H1 (cell line): ENCODE data around the gene SRP14. TPM values are rescaled to one million over a fixed set of nuclear protein-coding genes. Genes with fewer than 3 reads are reported as not detected.
A peak's percentile ranks its signal among the peaks of the same experiment; 100 is the strongest.

Experiments used
- CTCF ChIA-PET: fragments of 300-600 bp; sonication (Branson Sonifier 250); formaldehyde crosslinking; loops from one replicate; lab custom pipeline; 2021; ENCODE audit not compliant: partially characterized antibody; lab: Charles Lee
- POLR2A ChIA-PET: fragments of 300-600 bp; sonication (Branson Sonifier 250); formaldehyde crosslinking; loops from one replicate; lab custom pipeline; 2021; ENCODE audit warnings: inconsistent platforms; ENCODE audit not compliant: partially characterized antibody; lab: Charles Lee
- DNase-seq, 2 experiments: peaks; one replicate each; pipeline versions ENCODE4 v3.0.0 to v3.0.0-alpha.2; 2010 to 2022; ENCODE audit warnings: low spot score in 2 of 2, low read depth in 1 of 2, mixed read lengths in 1 of 2
- FAIRE-seq: peaks from 2 replicates; lab custom pipeline; 2011; peaks lifted over from hg19 to GRCh38; lab: Jason Lieb, UNC
- H2AFZ ChIP-seq: 2 replicates; pipeline ENCODE4 v1.8.1; 2012; ENCODE audit warnings: low read length, inconsistent platforms
- H2AK5ac ChIP-seq: 2 replicates; pipeline ENCODE4 v1.6.1; 2013; ENCODE audit warnings: low read depth, low read length
- H2BK120ac ChIP-seq: replicated peaks from 2 replicates; pipeline ENCODE3; 2013; ENCODE audit warnings: low read depth, low read length, inconsistent platforms
- H2BK12ac ChIP-seq: 2 replicates; pipeline ENCODE4 v1.6.1; 2013; ENCODE audit warnings: low read depth, low read length
- H2BK15ac ChIP-seq: 2 replicates; pipeline ENCODE4 v1.6.1; 2013; ENCODE audit warnings: low read length
- H2BK20ac ChIP-seq: 2 replicates; pipeline ENCODE4 v1.6.1; 2013; ENCODE audit warnings: low read length
- H2BK5ac ChIP-seq: 2 replicates; pipeline ENCODE4 v1.6.1; 2013; ENCODE audit warnings: low read depth, low read length
- H3K14ac ChIP-seq: 2 replicates; pipeline ENCODE4 v1.6.1; 2013; ENCODE audit warnings: inconsistent platforms; ENCODE audit not compliant: insufficient read length
- H3K18ac ChIP-seq: 2 replicates; pipeline ENCODE4 v1.6.1; 2013; ENCODE audit warnings: low read length; ENCODE audit errors: extremely low read depth
- H3K23ac ChIP-seq: 2 replicates; pipeline ENCODE4 v1.6.1; 2013; ENCODE audit warnings: inconsistent platforms; ENCODE audit not compliant: insufficient read length
- H3K23me2 ChIP-seq: 2 replicates; pipeline ENCODE4 v1.6.1; 2013; ENCODE audit warnings: low read depth, low read length
- H3K27ac ChIP-seq: 2 replicates; pipeline ENCODE4 v1.6.1; 2011; ENCODE audit warnings: low read depth, low read length, inconsistent platforms
- H3K27me3 ChIP-seq, 4 experiments: replicated peaks in 1 of 4; 1 replicate in 1 of 4; 2 replicates in 3 of 4; pipeline versions ENCODE4 v1.6.1 to v1.8.1; 2011 to 2013; ENCODE audit warnings: low read length in 3 of 4, mild to moderate bottlenecking in 3 of 4, inconsistent platforms in 2 of 4, mixed read lengths in 2 of 4, moderate library complexity in 1 of 4; ENCODE audit not compliant: control insufficient read depth in 3 of 4, insufficient read depth in 3 of 4; ENCODE audit errors: extremely low read depth in 1 of 4
- H3K36me3 ChIP-seq, 4 experiments: 2 replicates each; pipeline versions ENCODE4 v1.6.1 to v1.8.1; 2011 to 2013; ENCODE audit warnings: mild to moderate bottlenecking in 4 of 4, low read length in 3 of 4, moderate library complexity in 2 of 4, control low read depth in 1 of 4, inconsistent platforms in 1 of 4; ENCODE audit not compliant: insufficient read depth in 4 of 4, control insufficient read depth in 2 of 4
- H3K4ac ChIP-seq: replicated peaks from 2 replicates; pipeline ENCODE3; 2013; ENCODE audit warnings: low read length, low read depth, mixed read lengths, inconsistent platforms; ENCODE audit not compliant: insufficient read length
- H3K4me1 ChIP-seq, 4 experiments: replicated peaks in 1 of 4; 1 replicate in 1 of 4; 2 replicates in 3 of 4; pipeline versions ENCODE4 v1.6.1 to v1.8.1; 2011 to 2013; ENCODE audit warnings: low read length in 3 of 4, inconsistent platforms in 2 of 4, mixed read lengths in 1 of 4; ENCODE audit not compliant: insufficient read depth in 4 of 4, control insufficient read depth in 3 of 4
- H3K4me2 ChIP-seq, 2 experiments: 2 replicates each; pipeline versions ENCODE4 v1.6.1 to v1.8.1; 2011 to 2013; ENCODE audit warnings: low read depth in 2 of 2, low read length in 2 of 2, control low read depth in 1 of 2, inconsistent platforms in 1 of 2, mild to moderate bottlenecking in 1 of 2; ENCODE audit not compliant: insufficient read depth in 1 of 2
- H3K4me3 ChIP-seq, 4 experiments: fragments of 200-600, 300-600 bp in 1 of 4; sonication (generic), shearing (Covaris generic), sonication (Bioruptor Twin) in 1 of 4; 2 replicates each; pipeline versions ENCODE4 v1.5.1 to v1.8.1; 2011 to 2016; ENCODE audit warnings: low read length in 4 of 4, low read depth in 3 of 4, control low read depth in 2 of 4, inconsistent platforms in 2 of 4, mild to moderate bottlenecking in 2 of 4, mixed read lengths in 1 of 4, moderate library complexity in 1 of 4; ENCODE audit not compliant: insufficient read depth in 2 of 4; ENCODE audit errors: extremely low read depth in 1 of 4
- H3K56ac ChIP-seq: replicated peaks from 2 replicates; pipeline ENCODE3; 2013; ENCODE audit warnings: low read depth, mild to moderate bottlenecking, mixed read lengths, low read length, inconsistent platforms; ENCODE audit not compliant: insufficient read length
- H3K79me1 ChIP-seq: 2 replicates; pipeline ENCODE4 v1.6.1; 2013; ENCODE audit warnings: low read depth, low read length, control low read depth
- H3K79me2 ChIP-seq, 2 experiments: 2 replicates each; pipeline versions ENCODE4 v1.6.1 to v1.8.1; 2012 to 2013; ENCODE audit warnings: low read length in 2 of 2, mild to moderate bottlenecking in 2 of 2, inconsistent platforms in 1 of 2; ENCODE audit not compliant: insufficient read depth in 2 of 2, control insufficient read depth in 1 of 2
- H3K9ac ChIP-seq, 4 experiments: replicated peaks in 1 of 4; 1 replicate in 1 of 4; 2 replicates in 3 of 4; pipeline versions ENCODE4 v1.6.1 to v1.8.1; 2011 to 2013; ENCODE audit warnings: low read depth in 3 of 4, low read length in 3 of 4, control low read depth in 2 of 4, mild to moderate bottlenecking in 2 of 4, moderate library complexity in 2 of 4, inconsistent platforms in 1 of 4; ENCODE audit errors: extremely low read depth in 1 of 4
- H3K9me3 ChIP-seq, 2 experiments: 2 replicates each; pipeline versions ENCODE4 v1.6.1 to v1.8.1; 2012 to 2013; ENCODE audit warnings: mild to moderate bottlenecking in 2 of 2, moderate library complexity in 2 of 2, control low read depth in 1 of 2, inconsistent platforms in 1 of 2, low read depth in 1 of 2, low read length in 1 of 2, mixed read lengths in 1 of 2; ENCODE audit not compliant: insufficient read depth in 2 of 2
- H4K20me1 ChIP-seq, 2 experiments: replicated peaks in 1 of 2; 2 replicates each; pipeline versions ENCODE3 to v1.8.1; 2011 to 2013; ENCODE audit warnings: inconsistent platforms in 2 of 2, low read length in 2 of 2, mild to moderate bottlenecking in 1 of 2; ENCODE audit not compliant: insufficient read depth in 2 of 2, control insufficient read depth in 1 of 2
- H4K5ac ChIP-seq: 2 replicates; pipeline ENCODE4 v1.6.1; 2013; ENCODE audit warnings: low read length, low read depth, mixed read lengths, inconsistent platforms; ENCODE audit not compliant: insufficient read length
- H4K8ac ChIP-seq: 2 replicates; pipeline ENCODE4 v1.8.0; 2013; ENCODE audit warnings: mild to moderate bottlenecking, moderate library complexity, low read length, inconsistent platforms; ENCODE audit not compliant: insufficient read depth; ENCODE audit errors: extremely low read depth
- H4K91ac ChIP-seq: replicated peaks from 2 replicates; pipeline ENCODE3; 2013; ENCODE audit warnings: low read length, mixed read lengths, inconsistent platforms; ENCODE audit not compliant: insufficient read length
- CEBPB ChIP-seq: IDR thresholded peaks from 2 replicates; pipeline ENCODE4 v1.6.1; 2012; ENCODE audit warnings: low read depth, low read length
- CTCF ChIP-seq, 3 experiments: IDR thresholded peaks; 1 replicate in 2 of 3; 2 replicates in 1 of 3; pipeline versions ENCODE4 v1.5.1 to v1.6.1; 2011; ENCODE audit warnings: low read length in 3 of 3, mild to moderate bottlenecking in 3 of 3, inconsistent platforms in 2 of 3, low read depth in 1 of 3, moderate library complexity in 1 of 3; ENCODE audit not compliant: insufficient read depth in 1 of 3; ENCODE audit errors: control extremely low read depth in 1 of 3
- RBBP5 ChIP-seq: IDR thresholded peaks from 2 replicates; pipeline ENCODE4 v1.7.1; 2012; ENCODE audit warnings: low read depth, mild to moderate bottlenecking, inconsistent platforms, low read length, moderate library complexity, borderline replicate concordance
- WGBS, 2 experiments: shearing (Covaris generic) in 1 of 2; methylation state at CpG; one replicate each; pipeline versions ENCODE4 v1.1.6 to v1.1.7; 2013 to 2015; ENCODE audit warnings: low lambda C conversion rate in 2 of 2, mixed read lengths in 2 of 2, inconsistent platforms in 1 of 2, low coverage in 1 of 2, missing lambda C conversion rate in 1 of 2; ENCODE audit not compliant: insufficient replicate concordance in 2 of 2, insufficient coverage in 1 of 2, insufficient read length in 1 of 2; ENCODE audit errors: extremely low coverage in 1 of 2, missing lambda C conversion rate in 1 of 2; 5-methylcytosine and 5-hydroxymethylcytosine counted together
- polyA plus RNA-seq, 7 experiments: library from polyadenylated mRNA; depleted of rRNA in 3 of 7; stranded (reverse) in 5 of 7; unstranded in 2 of 7; fragments of >200 nt in 5 of 7; fragments of 200-250 nt in 2 of 7; gene quantifications; 1 replicate in 5 of 7; 2 replicates in 1 of 7; 4 replicates in 1 of 7; pipeline versions ENCODE4 v1.2.1 to v1.2.3, GENCODE V29; 2011 to 2013; ENCODE audit warnings: missing spikeins in 2 of 7, mixed read lengths in 2 of 7
- total RNA-seq: library from RNA; stranded (reverse); fragmentation: NEBNext Ultra II Directional; extraction: Animal tissue kit (Norgen Biotek cat#: 25700); gene quantifications from 2 replicates; pipeline ENCODE4 v1.2.1, GENCODE V29; 2021

The SRP14 gene
- total and polyA plus RNA-seq, 2 of the 8 experiments (the other 6 are each of a cell fraction or from before 2014, with no cell fraction given) = 186 to 223 TPM

GRCh38 chr15:40087991-40088928 is 49.3 kb upstream of the SRP14 start:
- Histone ChIP-seq H4K20me1 (no peaks in the 10 kb centered on the region), H4K8ac (no peak overlapping the region), H3K4ac (peak overlapping the region; percentile 32), H2BK20ac (peak overlapping the region; percentile 92), H2BK120ac (peak overlapping the region; percentile 9), H3K4me1 (peaks cover 18 to 62% (median 43%) of the 10 kb centered on the region in 4 experiments), H3K27me3 (no peaks in the 10 kb centered on the region; a peak in 1 of 7 replicates), H2BK15ac (peak overlapping the region; percentile 93), H2BK12ac (peak overlapping the region; percentile 88; the same call in 1 of the 2 replicates), H3K79me1 (no peaks in the 10 kb centered on the region), H2BK5ac (peak overlapping the region; percentile 76), H3K9ac (peak overlapping the region in 1 of 4 experiments; percentile 1; a peak in 2 of 7 replicates), H3K4me3 (peak overlapping the region in 3 of 4 experiments; percentile 10 to 27 (median 23); a peak in 4 of 8 replicates), H2AK5ac (peak overlapping the region; percentile 67; the same call in 1 of the 2 replicates), H2AFZ (no peak overlapping the region), H3K4me2 (peak overlapping the region; percentile 59 to 65), H3K79me2 (no peaks in the 10 kb centered on the region), H4K91ac (peak overlapping the region; percentile 25), H3K14ac (no peak overlapping the region), H3K36me3 (peaks cover 0 to 13% (median 0%) of the 10 kb centered on the region in 4 experiments; a peak in 1 of 8 replicates), H3K56ac (no peak overlapping the region), H3K18ac (peak overlapping the region; percentile 75), H3K23ac (no peak overlapping the region), H4K5ac (peak overlapping the region; percentile 5), H3K23me2 (no peaks in the 10 kb centered on the region; the same call in 1 of the 2 replicates), H3K27ac (peak overlapping the region; percentile 66), H3K9me3 (no peaks in the 10 kb centered on the region)
- 67% methylated on average over 9 of the region's 9 CpGs; no CpG with 5 or more reads in 1 of the 2 experiments for WGBS, 2 experiments
- ChIA-PET CTCF (interaction anchor here (0.5 to 21.4 kb wide), 17 partner anchors 9 to 186 kb away, joined by 3 to 312 read pairs (median 5); partner anchors contain the start of gene BMF), POLR2A (interaction anchor here (1.2 to 5.2 kb wide), 8 partner anchors 8 to 53 kb away, joined by 4 to 28 read pairs (median 6); partner anchors contain the start of gene BMF)
- no peak for FAIRE-seq
- TF ChIP-seq CTCF (IDR thresholded peaks at IDR 0.05; ENCODE audit: control extremely low read depth in 1 of 3, insufficient read depth in 1 of 3, low read depth in 1 of 3, low read length in 3 of 3) (peak in 1 of 3 experiments; percentile 1; a peak in 1 of 4 replicates), CEBPB (peak; percentile 64), RBBP5 (no peak)
- no peak for DNase-seq
